ENCODE data around the gene POLRMT.

DNA sequence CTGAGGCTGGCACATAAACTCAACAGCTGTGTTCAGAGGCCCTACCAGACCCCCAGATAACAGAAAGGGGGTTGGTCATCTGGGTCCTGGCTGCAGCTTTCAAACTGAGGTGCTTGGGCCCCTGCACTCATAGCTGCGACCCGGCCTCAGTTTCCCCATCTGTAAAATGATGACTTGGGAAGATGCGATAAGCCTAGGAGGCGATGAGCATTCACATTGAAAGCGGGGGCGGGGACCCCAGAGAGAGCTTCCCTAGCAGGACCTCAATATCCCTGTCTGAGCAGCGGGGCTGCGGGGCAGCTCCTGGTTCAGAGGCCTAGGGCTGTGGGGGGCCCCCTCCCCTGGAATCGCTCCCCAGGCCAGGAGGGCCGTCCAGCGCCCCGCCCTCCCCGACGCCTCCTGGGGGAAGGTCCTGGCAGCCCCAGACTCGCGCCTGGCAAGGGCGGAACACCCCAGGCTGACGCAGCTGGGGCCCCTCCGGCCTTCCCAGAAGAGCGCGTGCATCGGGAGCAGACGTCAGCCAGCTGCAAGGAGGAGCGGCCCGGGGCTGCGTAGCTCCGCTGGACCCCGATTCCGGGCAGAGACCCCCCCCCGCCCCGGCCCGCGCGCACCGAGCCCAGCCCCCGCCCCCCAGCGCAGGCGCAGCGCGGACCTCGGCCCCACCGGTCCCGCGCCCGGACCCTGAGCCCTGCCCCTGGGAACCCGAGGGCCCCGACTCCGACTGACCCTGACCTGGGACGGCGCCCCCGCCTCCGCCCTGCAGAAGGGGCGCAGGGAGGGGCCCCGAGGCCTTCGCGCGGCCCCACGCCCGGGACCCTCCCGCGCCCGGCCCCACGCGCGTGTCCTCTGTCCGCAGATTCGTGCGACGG lies 46.3 kb upstream of the POLRMT start:
- TF ChIP-seq, protein P1, sequence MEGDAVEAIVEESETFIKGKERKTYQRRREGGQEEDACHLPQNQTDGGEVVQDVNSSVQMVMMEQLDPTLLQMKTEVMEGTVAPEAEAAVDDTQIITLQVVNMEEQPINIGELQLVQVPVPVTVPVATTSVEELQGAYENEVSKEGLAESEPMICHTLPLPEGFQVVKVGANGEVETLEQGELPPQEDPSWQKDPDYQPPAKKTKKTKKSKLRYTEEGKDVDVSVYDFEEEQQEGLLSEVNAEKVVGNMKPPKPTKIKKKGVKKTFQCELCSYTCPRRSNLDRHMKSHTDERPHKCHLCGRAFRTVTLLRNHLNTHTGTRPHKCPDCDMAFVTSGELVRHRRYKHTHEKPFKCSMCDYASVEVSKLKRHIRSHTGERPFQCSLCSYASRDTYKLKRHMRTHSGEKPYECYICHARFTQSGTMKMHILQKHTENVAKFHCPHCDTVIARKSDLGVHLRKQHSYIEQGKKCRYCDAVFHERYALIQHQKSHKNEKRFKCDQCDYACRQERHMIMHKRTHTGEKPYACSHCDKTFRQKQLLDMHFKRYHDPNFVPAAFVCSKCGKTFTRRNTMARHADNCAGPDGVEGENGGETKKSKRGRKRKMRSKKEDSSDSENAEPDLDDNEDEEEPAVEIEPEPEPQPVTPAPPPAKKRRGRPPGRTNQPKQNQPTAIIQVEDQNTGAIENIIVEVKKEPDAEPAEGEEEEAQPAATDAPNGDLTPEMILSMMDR (IDR thresholded peaks at IDR 0.05), result peak in 1 of 6 experiments; percentile 10
- no peak for TF ChIP-seq POLR2A (IDR thresholded peaks at IDR 0.05)

All from adrenal gland (tissue), 5 donors.